DMS79 (cell line): ENCODE data around the gene ZNF311.
"Not testable (repeated sequence)": the region's sequence is repeated elsewhere in the genome, so short reads cannot be mapped to it uniquely, and the experiment has no call there.

Experiments used
- DNase-seq: peaks from one replicate; lab custom pipeline; 2025; lab: John Stamatoyannopoulos, UW

Gene ZNF311

GRCh38 chr6:28982476-28983266, 22.4 kb downstream of the ZNF311 start:
- DNase-seq = no peak

- DNase-seq = peak; percentile 50
Measured at GRCh38 chr6:28981833-28982475, 23.2 kb downstream of the ZNF311 start.

DNA sequence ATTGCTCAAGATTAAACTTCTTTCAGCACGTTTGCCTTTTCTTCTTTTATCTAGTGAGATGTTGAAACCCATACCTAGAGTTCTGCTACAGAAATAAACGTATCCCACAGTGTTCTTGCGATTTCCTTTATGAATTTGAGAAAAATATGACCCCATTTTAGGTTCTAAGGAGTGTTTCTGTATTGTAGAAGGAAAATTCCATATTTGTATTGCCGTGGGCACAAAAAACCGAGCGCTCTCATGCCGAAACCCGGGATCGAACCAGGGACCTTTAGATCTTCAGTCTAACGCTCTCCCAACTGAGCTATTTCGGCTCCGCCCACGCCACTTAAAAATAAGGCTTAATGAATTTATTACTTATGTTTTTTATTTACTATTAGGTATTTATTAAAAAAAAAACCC, 23.7 kb downstream of the ZNF311 start:
- DNase-seq = peak; percentile 45

DNA sequence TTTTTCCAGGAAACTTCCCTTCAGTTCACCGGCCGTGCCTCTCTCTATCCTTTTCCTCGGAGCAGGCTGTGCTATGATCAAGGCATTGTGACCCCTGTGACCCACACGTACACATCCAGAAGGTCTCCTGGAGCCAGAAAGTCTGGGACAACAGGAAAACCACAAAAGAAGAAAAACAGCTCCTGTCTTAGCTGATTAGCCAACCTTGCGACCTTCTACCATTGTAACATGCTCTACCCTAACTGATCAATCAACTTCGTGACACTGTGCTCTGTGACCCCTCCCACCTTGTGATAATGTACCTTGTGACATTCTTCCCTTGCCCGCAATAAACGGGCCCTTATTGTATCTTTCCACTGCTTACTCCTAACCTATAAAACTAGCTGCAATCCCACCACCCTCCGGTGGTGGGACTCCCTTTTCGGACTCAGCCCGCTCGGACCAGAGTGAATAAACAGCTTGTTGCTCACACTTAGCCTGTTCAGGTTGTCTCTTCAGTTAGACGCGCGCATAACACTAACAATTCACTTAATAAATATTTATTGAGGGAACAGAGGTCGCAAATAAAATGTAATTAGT, 24.2 kb downstream of the ZNF311 start:
- DNase-seq = peak; percentile 45

DNA sequence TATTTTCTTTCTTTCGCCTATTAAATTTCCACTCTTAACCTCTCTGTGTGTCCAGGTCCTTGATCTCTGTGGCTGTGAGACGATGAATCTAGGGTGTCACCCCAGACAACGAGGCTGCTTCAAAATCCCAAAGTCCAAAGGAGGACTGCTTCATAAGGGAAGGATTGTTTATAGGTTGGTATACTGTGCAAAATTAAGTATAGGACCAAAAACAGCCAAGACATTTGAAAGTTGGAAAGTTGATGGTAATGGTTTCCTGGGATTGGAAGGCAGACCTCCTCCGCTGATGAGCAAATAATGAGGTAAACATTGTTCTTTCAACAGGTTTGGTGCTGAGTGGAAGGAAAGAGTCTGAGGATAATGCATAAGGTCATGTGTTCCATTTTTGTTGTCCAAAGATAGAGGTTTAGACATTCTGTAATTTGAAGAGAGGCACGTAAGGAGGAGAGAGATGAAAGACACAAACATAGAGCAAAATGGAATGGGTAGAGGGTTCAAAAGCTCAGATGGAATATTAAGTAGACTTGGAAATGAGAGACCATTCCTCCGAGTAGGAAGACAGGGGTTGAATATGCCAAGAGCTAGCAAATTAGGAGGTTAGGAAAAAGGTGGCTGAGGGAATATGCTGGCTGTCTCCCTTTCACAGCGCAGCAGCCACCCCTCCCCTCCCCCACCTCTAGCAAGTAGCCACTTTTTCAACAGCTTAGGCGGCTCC, 24.8 kb downstream of the ZNF311 start:
- DNase-seq = no peak

DNA sequence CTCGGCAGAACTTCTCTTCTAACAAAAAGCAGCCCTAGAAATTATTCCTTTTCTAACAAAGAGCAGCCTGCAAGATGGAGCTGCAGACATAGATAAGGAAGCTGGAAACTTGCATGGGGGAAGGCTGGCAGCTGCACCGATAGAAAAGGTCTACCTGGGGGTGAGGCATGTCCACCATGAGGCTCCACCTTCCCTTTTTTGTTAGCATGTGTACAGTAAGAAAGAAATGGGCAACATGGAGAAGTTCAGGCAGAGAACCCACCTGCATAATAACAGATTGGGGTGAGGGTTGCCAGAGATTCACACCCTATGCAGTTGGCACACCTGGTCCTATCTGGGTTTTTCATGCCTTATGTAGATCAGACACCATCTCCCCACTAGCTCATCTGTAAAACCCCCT, 25.4 kb downstream of the ZNF311 start:
- no peak for DNase-seq

GRCh38 chr6:28978959-28979561, 26.1 kb downstream of the ZNF311 start:
- DNase-seq = no peak

GRCh38 chr6:28978133-28978491, 27.0 kb downstream of the ZNF311 start:
- no peak for DNase-seq

- no peak for DNase-seq
Measured at GRCh38 chr6:28977341-28978132, 27.6 kb downstream of the ZNF311 start.

- DNase-seq = no peak
Measured at GRCh38 chr6:28976677-28977076, 28.4 kb downstream of the ZNF311 start.

DNA sequence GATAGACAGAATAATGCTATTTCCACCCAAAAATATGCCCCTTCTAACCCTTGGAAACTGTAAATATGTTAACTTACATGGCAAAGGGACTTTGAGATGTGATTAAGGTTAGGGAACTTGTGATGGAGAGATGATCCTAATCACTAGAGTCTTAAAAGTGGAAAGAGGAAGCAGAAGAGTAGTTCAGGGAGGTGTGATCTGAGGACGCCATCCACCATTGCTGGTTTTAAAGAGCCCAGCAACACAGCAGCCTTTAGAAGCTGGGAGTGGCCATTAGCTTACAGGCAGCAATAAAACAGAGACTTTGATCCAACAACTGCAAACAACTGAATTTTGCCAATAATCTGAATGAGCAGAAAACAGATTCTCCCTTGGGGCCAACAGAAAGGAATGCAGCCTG, 30.6 kb downstream of the ZNF311 start:
- no peak for DNase-seq

GRCh38 chr6:28970056-28970455, 35.1 kb downstream of the ZNF311 start:
- not testable (repeated sequence) for DNase-seq

DNA sequence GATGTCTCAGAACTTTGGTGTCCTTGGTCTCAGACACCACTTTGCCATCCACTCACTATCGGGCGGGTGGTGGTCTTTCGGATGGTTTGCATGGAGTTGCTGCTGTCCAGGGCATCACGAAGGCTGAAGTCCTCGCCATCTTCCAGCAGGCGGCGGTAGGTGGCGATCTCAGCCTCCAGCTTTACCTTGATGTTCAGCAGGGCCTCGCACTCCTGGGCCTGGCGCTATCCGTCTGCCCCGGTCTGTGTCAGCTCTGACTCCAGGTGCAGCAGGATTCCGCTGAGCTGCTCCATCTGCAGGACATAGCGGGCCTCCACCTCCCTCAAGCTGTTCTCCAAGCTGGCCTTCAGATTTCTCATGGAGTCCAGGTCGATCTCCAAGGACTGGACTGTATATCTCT, 36.0 kb downstream of the ZNF311 start:
- DNase-seq = no peak

DNA sequence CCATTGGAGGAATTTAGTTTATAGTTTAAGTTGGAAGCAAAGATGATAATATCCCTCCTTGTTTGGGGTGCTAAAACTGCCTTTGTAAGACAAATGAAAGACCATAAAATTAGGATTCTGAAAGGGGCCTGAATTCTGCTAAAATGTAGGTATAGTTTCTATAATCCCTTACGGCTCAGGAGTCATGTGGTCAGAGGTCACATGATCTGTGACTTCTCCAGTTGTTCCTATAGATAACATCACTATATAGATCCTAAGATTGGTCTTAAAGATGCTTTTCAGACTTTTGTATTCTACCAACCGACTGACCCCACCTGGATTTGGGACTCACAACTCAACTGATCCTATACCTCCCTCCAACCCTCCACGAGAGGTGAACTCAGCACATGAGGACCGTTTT, 36.6 kb downstream of the ZNF311 start:
- no peak for DNase-seq

DNA sequence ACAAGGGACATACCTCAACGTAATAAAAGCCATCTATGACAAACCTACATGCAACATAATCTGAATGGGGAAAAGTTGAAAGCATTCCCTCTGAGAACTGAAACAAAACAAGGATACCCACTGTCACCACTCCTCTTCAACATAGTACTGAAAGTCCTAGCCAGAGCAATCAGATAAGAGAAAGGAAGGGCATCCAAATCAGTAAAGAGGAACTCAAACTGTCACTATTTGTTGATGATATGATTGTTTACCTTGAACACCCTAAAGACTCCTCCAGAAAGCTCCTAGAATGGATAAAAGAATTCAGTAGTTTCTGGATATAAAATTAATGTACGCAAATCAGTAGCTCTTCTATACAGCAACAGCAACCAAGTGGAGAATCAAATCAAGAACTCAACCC, 39.4 kb downstream of the ZNF311 start:
- DNase-seq = no peak

GRCh38 chr6:28960846-28961500, 44.1 kb downstream of the ZNF311 start:
- no peak for DNase-seq

DNA sequence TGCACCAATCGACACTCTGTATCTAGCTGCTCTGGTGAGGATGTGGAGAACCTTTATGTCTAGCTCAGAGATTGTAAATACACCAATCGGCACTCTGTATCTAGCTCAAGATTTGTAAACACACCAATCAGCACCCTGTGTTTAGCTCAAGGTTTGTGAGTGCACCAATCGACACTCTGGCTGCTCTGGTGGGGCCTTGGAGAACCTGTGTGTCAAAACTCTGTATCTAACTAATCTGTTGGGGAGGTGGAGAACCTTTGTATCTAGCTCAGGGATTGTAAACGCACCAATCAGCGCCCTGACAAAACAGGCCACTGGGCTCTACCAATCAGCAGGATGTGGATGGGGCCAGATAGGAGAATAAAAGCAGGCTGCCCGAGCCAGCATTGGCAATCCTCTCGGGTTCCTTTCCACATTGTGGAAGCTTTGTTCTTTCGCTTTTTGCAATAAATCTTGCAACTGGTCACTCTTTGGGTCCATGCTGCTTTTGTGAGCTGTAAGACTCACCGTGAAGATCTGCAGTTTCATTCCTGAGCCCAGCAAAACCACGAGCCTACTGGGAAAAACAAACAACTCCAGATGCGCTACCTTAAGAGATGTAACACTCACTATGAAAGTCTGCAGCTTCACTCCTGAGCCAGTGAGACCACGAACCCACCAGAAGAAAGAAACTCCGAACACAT, 46.4 kb downstream of the ZNF311 start:
- DNase-seq = not testable (repeated sequence)

- not testable (repeated sequence) for DNase-seq
Measured at GRCh38 chr6:28957795-28958314, 47.3 kb downstream of the ZNF311 start.

DNA sequence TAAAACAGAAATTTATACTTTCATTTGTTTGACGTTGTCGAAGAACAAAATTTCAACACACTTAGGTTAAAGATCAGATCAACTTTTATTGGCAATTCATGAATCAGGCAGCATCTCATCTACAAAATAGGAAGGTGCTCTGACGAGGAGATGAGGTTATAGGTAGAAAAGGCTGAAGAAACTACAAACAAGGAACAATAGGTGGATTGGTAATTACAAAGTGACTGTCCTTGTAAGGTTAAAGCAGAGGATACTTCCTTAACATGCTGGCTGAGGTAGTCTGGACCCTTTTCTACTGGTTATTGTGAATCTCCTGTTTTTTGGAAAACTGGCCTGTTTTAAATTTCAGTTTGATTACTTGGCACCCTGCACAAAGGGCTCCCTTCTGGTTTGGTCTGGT, 48.8 kb downstream of the ZNF311 start:
- DNase-seq = no peak
